IPS-NIHi7 (cell line): Measurements from ENCODE around the gene SPC24.

Experiments used
- DNase-seq: peaks from one replicate; pipeline ENCODE4 v3.0.0; 2012; ENCODE audit warnings: mixed read lengths; ENCODE audit errors: extremely low spot score

SPC24 gene, protein sequence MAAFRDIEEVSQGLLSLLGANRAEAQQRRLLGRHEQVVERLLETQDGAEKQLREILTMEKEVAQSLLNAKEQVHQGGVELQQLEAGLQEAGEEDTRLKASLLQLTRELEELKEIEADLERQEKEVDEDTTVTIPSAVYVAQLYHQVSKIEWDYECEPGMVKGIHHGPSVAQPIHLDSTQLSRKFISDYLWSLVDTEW

GRCh38 chr19:11155373-11156120, at the start of gene SPC24:
TSS of gene SPC24 (minus strand) at chr19:11155782. CDS start at chr19:11155776, 6 bp downstream.
- peak; percentile 100 for DNase-seq

DNA sequence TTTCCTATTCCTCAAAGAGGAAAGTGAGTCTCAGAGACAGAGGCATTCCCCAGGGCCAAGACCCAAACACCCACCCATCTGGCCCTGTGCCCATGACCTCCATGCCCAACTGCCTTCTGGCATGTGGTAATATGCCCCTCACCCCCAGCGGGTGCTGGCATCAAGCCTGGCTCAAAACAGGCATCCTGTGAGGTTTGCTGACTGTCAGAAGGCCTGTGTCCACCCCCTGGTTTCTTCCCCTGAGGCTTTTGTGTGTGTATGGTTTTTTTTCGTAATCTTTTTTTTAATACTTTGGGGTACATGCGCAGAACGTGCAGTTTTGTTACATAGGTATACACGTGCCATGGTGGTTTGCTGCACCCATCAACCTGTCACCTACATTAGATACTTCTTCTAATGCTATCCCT, 49.4 kb upstream of the SPC24 start:
- DNase-seq: no peak

DNA sequence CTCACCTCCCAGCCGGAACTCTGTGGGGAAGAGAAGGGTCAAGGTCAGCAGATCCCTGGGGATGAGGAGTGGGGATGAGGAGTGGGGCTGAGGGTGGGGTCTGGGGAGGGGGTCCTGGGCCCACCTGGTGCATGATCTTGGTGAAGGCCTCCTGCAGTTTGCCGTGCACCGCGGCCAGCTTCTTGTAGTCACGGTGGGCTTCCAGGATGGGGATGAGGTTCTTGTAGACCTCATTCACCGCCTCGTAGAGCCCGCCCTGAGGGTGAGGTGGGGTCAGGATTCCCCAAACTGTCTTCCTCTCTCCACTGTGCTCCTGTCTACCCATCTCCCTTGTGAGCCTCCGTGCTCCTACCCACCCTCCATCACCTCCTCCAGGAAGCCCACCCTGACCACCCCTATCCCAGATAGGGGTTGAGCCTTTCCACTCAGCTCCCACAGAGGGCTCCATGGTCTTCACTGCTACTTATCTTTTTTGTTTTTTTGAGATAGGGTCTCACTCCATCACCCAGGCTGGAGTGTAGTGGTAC, 48.6 kb upstream of the SPC24 start:
- DNase-seq: no peak

GRCh38 chr19:11203194-11204075, 47.9 kb upstream of the SPC24 start:
- DNase-seq: peak; percentile 98

DNA sequence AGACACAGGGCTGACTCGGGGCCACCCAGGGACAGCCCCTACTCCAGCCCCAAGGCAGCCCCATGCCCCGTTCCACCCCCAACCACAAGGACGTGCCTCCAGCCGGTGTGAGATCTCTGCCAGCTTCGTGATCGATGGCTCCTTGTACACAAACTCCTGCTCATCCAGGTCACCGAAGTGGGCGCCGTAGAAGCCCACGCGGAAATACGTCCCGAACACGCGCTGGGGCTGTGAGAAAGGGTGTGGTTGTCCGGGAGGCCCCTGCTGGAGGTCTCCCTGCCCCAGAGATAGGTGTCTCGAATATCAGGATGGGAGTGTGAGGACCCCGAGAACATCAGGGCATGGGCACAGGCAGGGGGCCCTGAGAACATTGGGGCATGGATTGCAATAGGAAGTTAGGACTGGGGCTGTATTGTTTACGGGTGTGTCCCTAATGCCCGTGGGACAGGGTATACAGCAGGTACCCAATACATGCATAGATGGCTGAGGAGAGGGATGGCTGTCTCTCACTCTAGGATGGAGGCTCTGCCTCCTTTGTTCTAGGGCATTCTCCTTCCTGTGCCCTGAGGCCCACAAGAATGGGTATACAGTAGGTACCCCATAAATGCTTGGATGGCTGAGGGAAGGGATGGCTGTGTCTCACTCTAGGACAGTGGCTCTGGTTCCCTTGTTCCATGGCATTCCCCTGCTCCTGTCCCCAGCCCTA, 47.1 kb upstream of the SPC24 start:
- DNase-seq: no peak

- no peak for DNase-seq
These were observed 46.2 kb upstream of the SPC24 start for GRCh38 chr19:11201791-11202190.

DNA sequence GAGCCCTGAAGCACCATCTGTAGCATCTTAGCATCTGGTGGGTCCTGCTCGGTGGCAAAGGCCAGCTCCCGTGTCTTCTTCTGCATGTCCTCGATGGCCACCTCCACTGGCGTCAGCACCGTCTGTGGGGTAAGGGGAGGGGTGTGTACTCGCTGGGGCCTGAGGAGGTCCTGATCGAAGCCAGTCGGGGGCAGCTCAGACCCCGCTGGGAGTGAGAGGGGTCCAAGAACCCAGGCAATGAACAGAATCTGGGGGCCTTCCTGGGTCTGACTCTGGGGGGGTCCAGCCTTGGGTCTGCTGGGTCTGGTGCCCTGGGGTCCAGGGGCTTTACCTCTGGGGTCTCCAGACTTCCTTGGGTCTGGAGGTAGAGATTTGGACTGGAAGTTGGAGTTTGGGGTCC, 45.3 kb upstream of the SPC24 start:
- DNase-seq: no peak

- no peak for DNase-seq
These were observed 44.5 kb upstream of the SPC24 start for GRCh38 chr19:11200015-11200574.

DNA sequence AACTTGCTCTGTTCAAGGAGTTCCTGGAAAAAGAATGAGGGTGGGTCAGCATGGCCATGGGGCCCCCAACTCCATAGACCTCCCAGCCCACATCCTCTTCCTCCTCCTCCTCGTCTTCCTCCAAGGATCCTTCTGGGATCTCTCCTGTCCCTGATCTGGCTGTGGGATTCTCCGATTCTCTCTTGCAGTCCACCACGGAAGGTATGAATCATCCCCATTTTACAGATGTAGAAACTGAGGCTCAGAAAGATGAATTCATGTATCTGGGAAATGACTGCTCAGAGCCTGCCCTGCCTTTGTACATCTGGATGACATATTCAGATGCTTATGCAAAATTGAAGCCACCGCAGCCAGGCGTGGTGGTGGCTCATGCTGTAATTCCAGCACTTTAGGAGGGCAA, 43.9 kb upstream of the SPC24 start:
- no peak for DNase-seq

DNA sequence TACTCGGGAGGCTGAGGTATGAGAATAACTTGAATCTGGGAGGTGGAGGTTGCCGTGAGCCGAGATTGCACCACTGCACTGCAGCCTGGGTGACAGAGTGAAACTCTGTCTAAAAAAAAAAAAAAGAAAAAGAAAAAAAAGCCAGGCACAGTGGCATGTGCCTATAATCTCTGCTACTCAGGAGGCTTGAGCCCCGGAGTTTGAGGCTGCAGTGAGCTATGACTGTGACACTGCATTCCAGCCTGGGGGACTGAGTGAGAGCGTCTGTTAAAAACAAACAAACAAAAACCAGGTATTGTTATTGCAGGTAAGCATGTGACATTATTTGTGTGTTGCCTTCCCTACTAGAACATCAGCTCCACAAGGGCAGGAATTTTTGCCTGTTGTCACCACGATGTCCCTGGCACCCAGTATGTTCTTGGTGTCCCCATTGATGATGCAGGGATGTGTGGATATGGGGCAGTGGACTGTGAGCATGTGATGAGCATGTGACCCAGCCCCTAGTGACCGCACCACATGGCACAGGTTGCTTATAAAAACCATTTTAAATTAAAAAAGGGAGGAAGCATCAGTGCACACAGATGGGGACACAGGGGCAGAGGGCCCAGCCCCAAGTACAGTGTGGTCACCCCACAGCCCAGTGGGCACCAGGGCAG, 43.3 kb upstream of the SPC24 start:
- DNase-seq: no peak

- no peak for DNase-seq
These were observed 42.6 kb upstream of the SPC24 start for GRCh38 chr19:11198175-11198534.

DNA sequence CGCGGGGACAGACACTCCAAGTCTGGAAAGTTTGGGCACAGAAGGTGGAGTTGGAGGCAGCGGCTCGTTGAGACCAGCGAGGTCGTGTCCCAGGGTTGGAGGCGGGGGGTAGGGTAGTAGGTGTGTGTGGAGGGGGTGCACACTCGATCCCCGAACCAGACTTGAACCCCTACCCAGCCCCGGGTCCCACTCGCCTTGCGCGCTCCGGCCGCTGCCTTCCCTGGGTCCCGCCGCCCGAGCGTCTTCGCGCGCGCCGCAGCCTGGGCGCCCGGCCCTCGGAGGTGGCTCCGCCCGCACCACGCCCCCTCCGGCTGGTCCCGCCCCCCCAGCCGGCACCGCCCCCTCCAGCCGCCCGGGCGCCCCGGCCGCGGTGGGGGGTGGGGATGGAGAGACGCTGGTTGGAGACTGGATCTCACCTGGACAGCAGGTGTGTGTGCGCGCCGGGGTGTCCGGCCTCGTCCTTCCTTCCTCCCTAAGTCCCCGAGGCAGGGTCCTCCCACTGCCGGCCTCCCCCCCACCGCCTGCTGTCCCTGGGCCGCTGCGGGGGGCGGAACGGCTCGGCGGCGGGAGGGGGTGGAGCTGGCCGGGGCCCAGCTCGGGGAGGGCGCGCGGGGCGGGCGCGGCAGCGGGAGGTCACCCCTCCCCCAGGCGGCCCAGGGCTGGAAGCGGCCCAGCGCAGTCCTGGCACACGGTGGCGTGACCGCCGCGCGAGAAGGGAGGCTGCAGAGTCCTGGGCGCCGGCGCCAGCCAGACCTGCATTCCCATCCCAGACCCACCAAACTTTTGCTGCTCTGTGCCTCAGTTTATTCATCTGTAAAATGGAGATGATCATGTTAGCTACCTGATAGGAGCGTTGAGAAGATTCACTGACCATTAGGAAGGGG, 42.0 kb upstream of the SPC24 start, which contains the start of gene KANK2:
Gene KANK2 (minus strand): TSS at position 255 of the 884 bp plus-strand sequence. CDS start 3,034 bp downstream, outside the sequence.
- peak; percentile 99 for DNase-seq

DNA sequence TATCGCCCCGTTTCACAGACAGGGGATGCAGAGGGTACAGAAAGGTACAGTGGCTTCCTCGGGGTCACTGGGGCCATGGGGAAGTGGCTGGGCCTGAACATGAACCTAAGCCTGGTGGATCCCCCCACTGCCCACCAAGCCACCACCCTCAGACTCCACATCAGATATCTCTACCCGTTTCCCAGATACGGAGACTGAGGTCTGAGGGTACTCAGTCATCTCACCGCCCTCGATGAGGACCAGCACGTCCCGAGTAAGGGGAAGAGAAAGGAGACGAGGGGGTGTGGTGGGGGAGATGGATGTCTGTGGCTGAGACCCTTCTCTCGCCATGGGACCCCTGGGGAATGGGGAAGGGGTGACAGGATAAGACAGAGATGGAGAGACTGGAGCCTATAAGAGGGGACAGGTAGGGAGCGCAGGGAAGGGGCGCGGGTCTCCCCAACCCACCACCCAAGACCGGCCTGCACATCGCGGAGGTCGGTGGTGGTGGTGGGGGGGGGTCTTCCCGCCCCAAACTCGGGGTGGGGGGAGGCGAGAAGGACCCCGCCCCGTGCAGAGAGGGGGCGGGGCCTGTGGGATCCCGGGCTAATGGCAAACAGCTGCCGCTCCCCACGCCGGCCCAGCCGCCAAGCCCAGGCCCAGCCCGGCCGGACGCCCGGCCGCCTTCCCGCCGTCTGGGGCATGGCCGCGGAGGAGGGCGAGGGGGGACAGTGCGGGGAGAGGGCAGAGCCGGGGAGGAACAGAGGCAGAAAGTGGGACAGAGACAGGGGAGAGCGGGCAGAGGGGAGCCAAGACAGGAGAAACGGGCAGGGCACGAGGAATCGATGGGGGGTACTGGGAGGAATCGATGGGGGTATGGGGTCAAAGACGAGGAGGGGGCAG, 41.1 kb upstream of the SPC24 start:
- peak; percentile 77 for DNase-seq

- no peak for DNase-seq
These were observed 40.1 kb upstream of the SPC24 start for GRCh38 chr19:11195681-11196080.

GRCh38 chr19:11194656-11195558, 39.3 kb upstream of the SPC24 start:
- DNase-seq: no peak

DNA sequence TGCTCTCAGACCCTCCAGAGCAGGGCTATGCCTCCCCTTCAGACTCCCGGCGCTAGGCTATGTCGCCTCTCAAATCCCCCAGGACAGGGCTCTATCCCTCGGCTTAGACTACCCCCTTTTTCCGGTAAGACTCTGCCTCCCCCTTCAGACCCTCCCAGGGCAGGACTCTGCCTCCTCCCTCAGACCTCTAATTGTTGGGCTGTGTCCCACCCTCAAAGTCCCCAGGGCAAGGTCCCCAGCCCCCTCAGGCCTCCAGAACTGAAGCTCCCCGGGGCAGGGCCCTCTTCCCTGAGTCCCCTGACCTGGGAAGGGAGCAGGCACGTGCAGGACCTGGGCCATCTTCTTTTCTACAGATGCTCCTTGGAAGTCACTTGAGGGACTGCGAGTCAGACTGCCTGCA, 38.6 kb upstream of the SPC24 start:
- no peak for DNase-seq
